WTC11 (cell line): ENCODE results near the gene HIVEP2.

Experiments
- ELF4 ChIP-seq: sonication (generic); formaldehyde crosslinking; IDR thresholded peaks from 2 replicates; pipeline ENCODE4 v1.8.1; 2022; ENCODE audit warnings: low read depth, mild to moderate bottlenecking, moderate library complexity, missing genetic modification reagents
- NFATC4 ChIP-seq: fragments of 250-450 bp; sonication (Bioruptor Pico); IDR thresholded peaks from 2 replicates; pipeline ENCODE4 v1.9.0; 2021; ENCODE audit warnings: mild to moderate bottlenecking
- TP53 ChIP-seq: sonication (generic); formaldehyde crosslinking; IDR thresholded peaks from 2 replicates; pipeline ENCODE4 v1.8.1; 2023; ENCODE audit warnings: mild to moderate bottlenecking, missing genetic modification reagents
- TF ChIP-seq, protein P1 (sequence below): fragments of 200-600 bp; IDR thresholded peaks from 2 replicates; pipeline ENCODE4 v1.8.0; 2022; ENCODE audit warnings: antibody characterized with exemption
- TF ChIP-seq, protein P2 (sequence below): sonication (generic); formaldehyde crosslinking; IDR thresholded peaks from 2 replicates; pipeline ENCODE4 v1.8.1; 2023; ENCODE audit warnings: mild to moderate bottlenecking, missing genetic modification reagents
- TF ChIP-seq, protein P3 (sequence below): sonication (generic); formaldehyde crosslinking; IDR thresholded peaks from 2 replicates; pipeline ENCODE4 v1.8.1; 2023; ENCODE audit warnings: mild to moderate bottlenecking, missing genetic modification reagents
- TF ChIP-seq, protein P4 (sequence below): sonication (generic); formaldehyde crosslinking; IDR thresholded peaks from 2 replicates; pipeline ENCODE4 v1.8.0; 2022; ENCODE audit warnings: mild to moderate bottlenecking, missing genetic modification reagents

DNA sequence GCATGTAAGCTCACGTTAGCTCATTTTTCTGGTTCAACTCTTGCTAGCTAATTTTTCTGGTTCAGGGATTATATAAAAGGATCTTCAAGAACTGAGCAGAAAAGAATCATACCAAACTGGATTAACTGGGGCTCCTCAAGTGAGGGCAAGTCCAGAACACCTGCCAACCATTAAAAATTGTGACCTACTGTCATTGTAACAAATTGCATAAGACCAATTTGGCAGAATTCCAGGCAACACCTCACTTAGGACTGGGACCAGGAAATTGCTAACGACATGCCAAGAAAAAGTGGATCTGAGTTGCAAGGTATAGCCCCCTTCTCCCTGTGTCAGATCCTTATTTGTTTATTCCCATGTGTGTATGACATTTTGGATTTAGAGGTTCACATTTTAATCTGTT is 216.6 kb downstream of the HIVEP2 start:
- TF ChIP-seq, protein P1, sequence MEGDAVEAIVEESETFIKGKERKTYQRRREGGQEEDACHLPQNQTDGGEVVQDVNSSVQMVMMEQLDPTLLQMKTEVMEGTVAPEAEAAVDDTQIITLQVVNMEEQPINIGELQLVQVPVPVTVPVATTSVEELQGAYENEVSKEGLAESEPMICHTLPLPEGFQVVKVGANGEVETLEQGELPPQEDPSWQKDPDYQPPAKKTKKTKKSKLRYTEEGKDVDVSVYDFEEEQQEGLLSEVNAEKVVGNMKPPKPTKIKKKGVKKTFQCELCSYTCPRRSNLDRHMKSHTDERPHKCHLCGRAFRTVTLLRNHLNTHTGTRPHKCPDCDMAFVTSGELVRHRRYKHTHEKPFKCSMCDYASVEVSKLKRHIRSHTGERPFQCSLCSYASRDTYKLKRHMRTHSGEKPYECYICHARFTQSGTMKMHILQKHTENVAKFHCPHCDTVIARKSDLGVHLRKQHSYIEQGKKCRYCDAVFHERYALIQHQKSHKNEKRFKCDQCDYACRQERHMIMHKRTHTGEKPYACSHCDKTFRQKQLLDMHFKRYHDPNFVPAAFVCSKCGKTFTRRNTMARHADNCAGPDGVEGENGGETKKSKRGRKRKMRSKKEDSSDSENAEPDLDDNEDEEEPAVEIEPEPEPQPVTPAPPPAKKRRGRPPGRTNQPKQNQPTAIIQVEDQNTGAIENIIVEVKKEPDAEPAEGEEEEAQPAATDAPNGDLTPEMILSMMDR: no peak
- TF ChIP-seq, protein P2, sequence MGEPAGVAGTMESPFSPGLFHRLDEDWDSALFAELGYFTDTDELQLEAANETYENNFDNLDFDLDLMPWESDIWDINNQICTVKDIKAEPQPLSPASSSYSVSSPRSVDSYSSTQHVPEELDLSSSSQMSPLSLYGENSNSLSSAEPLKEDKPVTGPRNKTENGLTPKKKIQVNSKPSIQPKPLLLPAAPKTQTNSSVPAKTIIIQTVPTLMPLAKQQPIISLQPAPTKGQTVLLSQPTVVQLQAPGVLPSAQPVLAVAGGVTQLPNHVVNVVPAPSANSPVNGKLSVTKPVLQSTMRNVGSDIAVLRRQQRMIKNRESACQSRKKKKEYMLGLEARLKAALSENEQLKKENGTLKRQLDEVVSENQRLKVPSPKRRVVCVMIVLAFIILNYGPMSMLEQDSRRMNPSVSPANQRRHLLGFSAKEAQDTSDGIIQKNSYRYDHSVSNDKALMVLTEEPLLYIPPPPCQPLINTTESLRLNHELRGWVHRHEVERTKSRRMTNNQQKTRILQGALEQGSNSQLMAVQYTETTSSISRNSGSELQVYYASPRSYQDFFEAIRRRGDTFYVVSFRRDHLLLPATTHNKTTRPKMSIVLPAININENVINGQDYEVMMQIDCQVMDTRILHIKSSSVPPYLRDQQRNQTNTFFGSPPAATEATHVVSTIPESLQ (CRISPR knock-in tag): no peak
- TF ChIP-seq TP53 (CRISPR knock-in tag): no peak
- no peak for TF ChIP-seq NFATC4 (CRISPR knock-in tag)
- TF ChIP-seq, protein P3, sequence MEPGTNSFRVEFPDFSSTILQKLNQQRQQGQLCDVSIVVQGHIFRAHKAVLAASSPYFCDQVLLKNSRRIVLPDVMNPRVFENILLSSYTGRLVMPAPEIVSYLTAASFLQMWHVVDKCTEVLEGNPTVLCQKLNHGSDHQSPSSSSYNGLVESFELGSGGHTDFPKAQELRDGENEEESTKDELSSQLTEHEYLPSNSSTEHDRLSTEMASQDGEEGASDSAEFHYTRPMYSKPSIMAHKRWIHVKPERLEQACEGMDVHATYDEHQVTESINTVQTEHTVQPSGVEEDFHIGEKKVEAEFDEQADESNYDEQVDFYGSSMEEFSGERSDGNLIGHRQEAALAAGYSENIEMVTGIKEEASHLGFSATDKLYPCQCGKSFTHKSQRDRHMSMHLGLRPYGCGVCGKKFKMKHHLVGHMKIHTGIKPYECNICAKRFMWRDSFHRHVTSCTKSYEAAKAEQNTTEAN (CRISPR knock-in tag): no peak
- TF ChIP-seq, protein P4, sequence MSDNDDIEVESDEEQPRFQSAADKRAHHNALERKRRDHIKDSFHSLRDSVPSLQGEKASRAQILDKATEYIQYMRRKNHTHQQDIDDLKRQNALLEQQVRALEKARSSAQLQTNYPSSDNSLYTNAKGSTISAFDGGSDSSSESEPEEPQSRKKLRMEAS: no peak
- TF ChIP-seq ELF4 (CRISPR knock-in tag): no peak
